ENCODE results near the gene CAPN5.

DNA sequence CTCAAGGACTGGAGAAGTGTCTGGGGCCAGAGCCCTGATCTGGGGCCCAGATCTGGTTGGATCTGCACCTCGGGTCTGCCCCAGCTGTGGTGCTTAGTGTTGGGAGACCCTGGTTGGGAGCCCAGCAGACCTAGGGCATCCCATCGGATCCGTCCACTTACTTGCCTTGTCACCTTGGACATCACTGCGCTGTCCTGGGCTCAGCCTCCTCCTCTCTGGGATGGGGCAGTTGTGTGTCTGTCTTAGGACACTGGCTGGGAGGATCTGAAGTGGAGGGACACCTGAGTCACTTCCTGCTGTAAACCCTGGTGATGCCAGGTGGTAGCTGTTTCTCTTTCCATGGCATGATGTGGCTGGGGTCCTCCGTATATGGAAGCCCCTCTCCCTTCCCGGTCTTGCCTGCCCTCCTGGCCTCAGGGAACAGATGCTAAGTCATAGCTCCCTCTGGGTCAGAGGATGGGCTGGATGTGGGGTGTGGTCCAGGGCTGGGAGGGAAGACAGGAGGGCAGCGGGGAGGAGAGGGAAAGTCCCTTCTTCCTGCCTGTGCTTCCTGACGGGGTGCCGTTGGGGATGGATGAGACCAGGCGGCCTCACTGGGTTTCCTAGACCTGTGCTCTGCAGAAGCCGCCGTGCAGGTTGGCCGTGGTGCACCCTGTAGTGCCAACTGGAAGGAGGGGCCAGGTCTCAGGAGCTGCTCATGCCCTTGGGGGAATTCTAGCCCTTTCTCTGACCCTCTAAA lies 23.8 kb downstream of the CAPN5 start:
- TF ChIP-seq, protein P1, sequence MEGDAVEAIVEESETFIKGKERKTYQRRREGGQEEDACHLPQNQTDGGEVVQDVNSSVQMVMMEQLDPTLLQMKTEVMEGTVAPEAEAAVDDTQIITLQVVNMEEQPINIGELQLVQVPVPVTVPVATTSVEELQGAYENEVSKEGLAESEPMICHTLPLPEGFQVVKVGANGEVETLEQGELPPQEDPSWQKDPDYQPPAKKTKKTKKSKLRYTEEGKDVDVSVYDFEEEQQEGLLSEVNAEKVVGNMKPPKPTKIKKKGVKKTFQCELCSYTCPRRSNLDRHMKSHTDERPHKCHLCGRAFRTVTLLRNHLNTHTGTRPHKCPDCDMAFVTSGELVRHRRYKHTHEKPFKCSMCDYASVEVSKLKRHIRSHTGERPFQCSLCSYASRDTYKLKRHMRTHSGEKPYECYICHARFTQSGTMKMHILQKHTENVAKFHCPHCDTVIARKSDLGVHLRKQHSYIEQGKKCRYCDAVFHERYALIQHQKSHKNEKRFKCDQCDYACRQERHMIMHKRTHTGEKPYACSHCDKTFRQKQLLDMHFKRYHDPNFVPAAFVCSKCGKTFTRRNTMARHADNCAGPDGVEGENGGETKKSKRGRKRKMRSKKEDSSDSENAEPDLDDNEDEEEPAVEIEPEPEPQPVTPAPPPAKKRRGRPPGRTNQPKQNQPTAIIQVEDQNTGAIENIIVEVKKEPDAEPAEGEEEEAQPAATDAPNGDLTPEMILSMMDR (IDR thresholded peaks at IDR 0.05; ENCODE audit: low read depth, low read length), result no peak
- TF ChIP-seq MYC (IDR thresholded peaks at IDR 0.05; ENCODE audit: low read depth, low read length) (no peak), POLR2A (IDR thresholded peaks at IDR 0.05; ENCODE audit: extremely low read depth, insufficient read length) (no peak)

All from NB4 (cell line).